Measurements from ENCODE around the gene CNTN1. TPM values are rescaled to one million over a fixed set of nuclear protein-coding genes. Genes with fewer than 3 reads are reported as not detected.

The CNTN1 gene
- total and polyA plus RNA-seq, 2 experiments from 2014 or later = 4.2 to 4.7 TPM

DNA sequence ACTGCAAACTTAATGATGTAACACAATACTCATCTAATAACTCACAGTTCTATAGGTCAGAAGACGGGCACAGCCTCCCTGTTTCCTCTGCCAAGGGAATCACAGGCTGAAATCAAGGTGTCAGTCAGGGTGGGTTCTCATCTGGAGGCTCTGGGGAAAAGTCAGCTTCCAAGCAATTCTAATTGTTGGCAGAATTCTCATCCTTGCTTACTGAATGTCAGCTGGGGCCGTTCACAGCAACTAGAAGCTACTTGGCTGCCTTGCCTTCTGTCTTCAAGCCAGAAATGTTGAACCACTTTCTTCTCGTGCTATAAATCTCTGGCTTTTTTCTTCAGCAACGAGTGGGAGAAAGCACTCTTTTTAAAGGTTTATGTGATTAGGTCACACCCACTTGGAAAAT, 415.8 kb downstream of the CNTN1 start:
- H3K27ac ChIP-seq = no peak overlapping the region
- TF ChIP-seq CTCF (IDR thresholded peaks at IDR 0.05; ENCODE audit: low read depth, low read length) = no peak
- H3K4me1 ChIP-seq (ENCODE audit: low read depth) = no peaks in the 10 kb centered on the region
- H3K27me3 ChIP-seq = no peaks in the 10 kb centered on the region
- DNase-seq (ENCODE audit: low read depth in 1 of 2, low spot score in 1 of 2) = no peak
- H3K36me3 ChIP-seq = no peaks in the 10 kb centered on the region
- H3K4me3 ChIP-seq = no peak overlapping the region
- H3K9me3 ChIP-seq (ENCODE audit: low read depth) = no peaks in the 10 kb centered on the region

DNA sequence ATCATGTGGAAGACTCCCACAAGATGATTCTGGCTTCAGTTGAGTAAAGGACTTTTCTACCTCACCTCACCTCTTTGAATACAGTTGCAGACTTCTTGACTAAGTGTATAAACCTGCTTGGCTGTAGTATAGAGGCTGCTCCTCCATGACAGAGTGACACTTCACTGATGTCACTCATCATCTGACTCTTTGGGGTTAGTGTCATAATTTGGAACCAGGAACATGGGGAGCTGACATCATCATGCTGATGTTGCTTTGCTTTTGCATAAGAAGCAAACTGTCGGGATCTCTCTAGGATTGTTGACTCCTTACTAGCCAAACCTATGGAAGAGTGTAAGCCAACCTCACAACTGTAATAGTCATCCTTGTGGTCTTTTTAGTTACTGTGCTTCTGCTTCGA, 420.7 kb downstream of the CNTN1 start:
- Histone ChIP-seq H3K36me3 (no peaks in the 10 kb centered on the region), H3K4me3 (no peak overlapping the region), H3K4me1 (ENCODE audit: low read depth) (no peaks in the 10 kb centered on the region), H3K27ac (no peak overlapping the region), H3K9me3 (ENCODE audit: low read depth) (no peaks in the 10 kb centered on the region), H3K27me3 (no peaks in the 10 kb centered on the region)
- no peak for TF ChIP-seq CTCF (IDR thresholded peaks at IDR 0.05; ENCODE audit: low read depth, low read length)
- DNase-seq (ENCODE audit: low read depth in 1 of 2, low spot score in 1 of 2) = no peak

GRCh38 chr12:41120211-41120610, 428.0 kb downstream of the CNTN1 start:
- no peaks in the 10 kb centered on the region for H3K4me1 ChIP-seq (ENCODE audit: low read depth)
- no peak for TF ChIP-seq CTCF (IDR thresholded peaks at IDR 0.05; ENCODE audit: low read depth, low read length)
- DNase-seq (ENCODE audit: low read depth in 1 of 2, low spot score in 1 of 2) = no peak
- H3K9me3 ChIP-seq (ENCODE audit: low read depth) = no peaks in the 10 kb centered on the region
- H3K27ac ChIP-seq = no peak overlapping the region
- H3K27me3 ChIP-seq = no peaks in the 10 kb centered on the region
- H3K36me3 ChIP-seq = no peaks in the 10 kb centered on the region
- H3K4me3 ChIP-seq = no peak overlapping the region

- no peaks in the 10 kb centered on the region for H3K4me1 ChIP-seq (ENCODE audit: low read depth)
- no peak for TF ChIP-seq CTCF (IDR thresholded peaks at IDR 0.05; ENCODE audit: low read depth, low read length)
- no peaks in the 10 kb centered on the region for H3K36me3 ChIP-seq
These were observed 429.1 kb downstream of the CNTN1 start for GRCh38 chr12:41121374-41121773.

More at GRCh38 chr12:41121374-41121773, 429.1 kb downstream of the CNTN1 start:
- Histone ChIP-seq H3K4me3 (no peak overlapping the region), H3K27me3 (no peaks in the 10 kb centered on the region), H3K27ac (no peak overlapping the region), H3K9me3 (ENCODE audit: low read depth) (no peaks in the 10 kb centered on the region)
- no peak for DNase-seq (ENCODE audit: low read depth in 1 of 2, low spot score in 1 of 2)

Measured in cardiac muscle cell (in vitro differentiated cells and primary cell).